DOHH2 (cell line): Measurements from ENCODE around the gene ZNF280C.

ENCODE experiments used
- H3F3A ChIP-seq: fragments of 200-600 bp; sonication (generic), shearing (Covaris generic); 2 replicates; pipeline ENCODE4 v1.6.0; 2016; ENCODE audit warnings: antibody characterized with exemption, mild to moderate bottlenecking; ENCODE audit not compliant: control insufficient read depth, insufficient read depth
- H3K27ac ChIP-seq: fragments of 200-600 bp; sonication (generic); 2 replicates; pipeline ENCODE4 v1.5.1; 2014; ENCODE audit warnings: low read depth, mild to moderate bottlenecking, low read length, moderate library complexity
- H3K27me3 ChIP-seq: fragments of 200-600 bp; sonication (generic); 2 replicates; pipeline ENCODE4 v1.6.1; 2014; ENCODE audit warnings: mild to moderate bottlenecking, low read length, mixed read lengths; ENCODE audit not compliant: control insufficient read depth
- H3K36me3 ChIP-seq: fragments of 200-600 bp; sonication (generic); 2 replicates; pipeline ENCODE4 v1.6.1; 2014; ENCODE audit warnings: mild to moderate bottlenecking, low read length, moderate library complexity, mixed read lengths; ENCODE audit not compliant: control insufficient read depth
- H3K4me1 ChIP-seq: fragments of 200-600 bp; sonication (generic); 2 replicates; pipeline ENCODE4 v1.6.1; 2014; ENCODE audit warnings: mild to moderate bottlenecking, low read length, mixed read lengths; ENCODE audit not compliant: control insufficient read depth
- H3K4me2 ChIP-seq: fragments of 200-600 bp; sonication (generic); 2 replicates; pipeline ENCODE4 v1.6.0; 2014; ENCODE audit warnings: mild to moderate bottlenecking, low read length, moderate library complexity
- H3K4me3 ChIP-seq: fragments of 200-600 bp; sonication (generic); 2 replicates; pipeline ENCODE4 v1.5.1; 2014; ENCODE audit warnings: mild to moderate bottlenecking, low read length, mixed read lengths
- H3K79me2 ChIP-seq: fragments of 200-600 bp; sonication (generic); 2 replicates; pipeline ENCODE4 v1.6.1; 2014; ENCODE audit warnings: mild to moderate bottlenecking, low read length, mixed read lengths; ENCODE audit not compliant: control insufficient read depth
- H3K9me2 ChIP-seq: fragments of 200-600 bp; sonication (generic); replicated peaks from 2 replicates; pipeline ENCODE4 v1.6.1; 2014; ENCODE audit warnings: mild to moderate bottlenecking, low read length, mixed read lengths; ENCODE audit not compliant: control insufficient read depth
- H3K9me3 ChIP-seq: fragments of 200-600 bp; sonication (generic); 2 replicates; pipeline ENCODE4 v1.6.1; 2014; ENCODE audit warnings: antibody characterized with exemption, low read length, mixed read lengths; ENCODE audit not compliant: control insufficient read depth, insufficient read depth
- H4K20me1 ChIP-seq: fragments of 200-600 bp; sonication (generic); 2 replicates; pipeline ENCODE4 v1.6.0; 2014; ENCODE audit warnings: low read depth, mild to moderate bottlenecking, antibody characterized with exemption, low read length, moderate library complexity; ENCODE audit not compliant: control insufficient read depth, insufficient read depth
- EZH2phosphoT487 ChIP-seq: fragments of 200-600 bp; sonication (generic); IDR thresholded peaks from 2 replicates; pipeline ENCODE4 v1.6.1; 2017; ENCODE audit warnings: borderline replicate concordance, mild to moderate bottlenecking, antibody characterized with exemption, low read length, moderate library complexity, mixed read lengths
- TF ChIP-seq, protein P1 (sequence below): fragments of 200-600 bp; sonication (generic); IDR thresholded peaks from one replicate; pipeline ENCODE4 v1.5.1; 2014; ENCODE audit warnings: antibody characterized with exemption, mild to moderate bottlenecking, low read depth, low read length; ENCODE audit not compliant: poor library complexity, severe bottlenecking

ZNF280C gene

DNA sequence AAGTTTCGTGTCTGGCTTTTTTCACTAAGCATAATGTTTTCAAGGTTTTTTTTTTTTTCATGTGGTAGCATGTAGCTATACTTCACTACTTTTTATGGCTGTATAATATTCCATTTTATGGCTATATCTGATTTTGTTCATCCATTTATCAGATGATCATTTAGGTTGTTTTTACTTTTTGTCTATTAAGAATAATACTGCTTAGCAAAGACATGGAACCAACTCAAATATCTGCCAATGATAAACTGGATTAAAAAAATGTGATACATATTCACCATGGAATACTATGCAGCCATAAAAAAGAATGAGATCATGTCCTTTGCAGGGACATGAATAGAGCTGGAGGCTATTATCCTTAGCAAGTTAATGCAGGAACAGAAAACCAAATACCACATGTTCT lies 32.7 kb upstream of the ZNF280C start:
- no peaks in the 10 kb centered on the region for H3K9me3 ChIP-seq
- no peaks in the 10 kb centered on the region; the same call in 1 of the 2 replicates for H3K27me3 ChIP-seq
- H3K4me1 ChIP-seq = no peaks in the 10 kb centered on the region
- no peak overlapping the region for H3K4me2 ChIP-seq
- H3K9me2 ChIP-seq = no peaks in the 10 kb centered on the region
- no peak overlapping the region for H3K4me3 ChIP-seq
- H3K27ac ChIP-seq = no peak overlapping the region
- no peaks in the 10 kb centered on the region for H3K36me3 ChIP-seq
- H3K79me2 ChIP-seq = no peaks in the 10 kb centered on the region
- no peaks in the 10 kb centered on the region for H4K20me1 ChIP-seq
- no peaks in the 10 kb centered on the region for H3F3A ChIP-seq
- no peak for TF ChIP-seq EZH2phosphoT487
- TF ChIP-seq, protein P1, sequence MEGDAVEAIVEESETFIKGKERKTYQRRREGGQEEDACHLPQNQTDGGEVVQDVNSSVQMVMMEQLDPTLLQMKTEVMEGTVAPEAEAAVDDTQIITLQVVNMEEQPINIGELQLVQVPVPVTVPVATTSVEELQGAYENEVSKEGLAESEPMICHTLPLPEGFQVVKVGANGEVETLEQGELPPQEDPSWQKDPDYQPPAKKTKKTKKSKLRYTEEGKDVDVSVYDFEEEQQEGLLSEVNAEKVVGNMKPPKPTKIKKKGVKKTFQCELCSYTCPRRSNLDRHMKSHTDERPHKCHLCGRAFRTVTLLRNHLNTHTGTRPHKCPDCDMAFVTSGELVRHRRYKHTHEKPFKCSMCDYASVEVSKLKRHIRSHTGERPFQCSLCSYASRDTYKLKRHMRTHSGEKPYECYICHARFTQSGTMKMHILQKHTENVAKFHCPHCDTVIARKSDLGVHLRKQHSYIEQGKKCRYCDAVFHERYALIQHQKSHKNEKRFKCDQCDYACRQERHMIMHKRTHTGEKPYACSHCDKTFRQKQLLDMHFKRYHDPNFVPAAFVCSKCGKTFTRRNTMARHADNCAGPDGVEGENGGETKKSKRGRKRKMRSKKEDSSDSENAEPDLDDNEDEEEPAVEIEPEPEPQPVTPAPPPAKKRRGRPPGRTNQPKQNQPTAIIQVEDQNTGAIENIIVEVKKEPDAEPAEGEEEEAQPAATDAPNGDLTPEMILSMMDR = no peak

DNA sequence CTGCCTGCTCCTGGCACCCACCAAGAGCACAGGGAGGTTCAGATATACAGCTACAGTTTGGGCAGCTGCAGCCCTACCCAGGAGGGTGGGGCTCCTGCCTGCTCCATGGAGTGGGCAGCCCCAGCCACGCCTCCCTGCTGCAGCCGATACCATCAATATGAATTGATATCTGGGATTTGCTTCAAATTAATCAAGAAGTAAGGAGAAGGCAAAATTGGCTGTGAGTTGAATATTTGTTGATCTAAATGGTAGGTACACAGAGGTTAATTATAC lies 31.2 kb upstream of the ZNF280C start:
- H3K79me2 ChIP-seq = no peaks in the 10 kb centered on the region
- no peaks in the 10 kb centered on the region for H3K9me3 ChIP-seq
- H3K4me2 ChIP-seq = no peak overlapping the region
- H3K4me1 ChIP-seq = no peaks in the 10 kb centered on the region
- no peak overlapping the region for H3K27ac ChIP-seq
- no peak for TF ChIP-seq EZH2phosphoT487
- TF ChIP-seq, protein P1 = no peak
- H3K27me3 ChIP-seq = no peaks in the 10 kb centered on the region; the same call in 1 of the 2 replicates
- H3K36me3 ChIP-seq = no peaks in the 10 kb centered on the region
- H4K20me1 ChIP-seq = no peaks in the 10 kb centered on the region
- no peak overlapping the region for H3K4me3 ChIP-seq
- no peaks in the 10 kb centered on the region for H3F3A ChIP-seq
- no peaks in the 10 kb centered on the region for H3K9me2 ChIP-seq

DNA sequence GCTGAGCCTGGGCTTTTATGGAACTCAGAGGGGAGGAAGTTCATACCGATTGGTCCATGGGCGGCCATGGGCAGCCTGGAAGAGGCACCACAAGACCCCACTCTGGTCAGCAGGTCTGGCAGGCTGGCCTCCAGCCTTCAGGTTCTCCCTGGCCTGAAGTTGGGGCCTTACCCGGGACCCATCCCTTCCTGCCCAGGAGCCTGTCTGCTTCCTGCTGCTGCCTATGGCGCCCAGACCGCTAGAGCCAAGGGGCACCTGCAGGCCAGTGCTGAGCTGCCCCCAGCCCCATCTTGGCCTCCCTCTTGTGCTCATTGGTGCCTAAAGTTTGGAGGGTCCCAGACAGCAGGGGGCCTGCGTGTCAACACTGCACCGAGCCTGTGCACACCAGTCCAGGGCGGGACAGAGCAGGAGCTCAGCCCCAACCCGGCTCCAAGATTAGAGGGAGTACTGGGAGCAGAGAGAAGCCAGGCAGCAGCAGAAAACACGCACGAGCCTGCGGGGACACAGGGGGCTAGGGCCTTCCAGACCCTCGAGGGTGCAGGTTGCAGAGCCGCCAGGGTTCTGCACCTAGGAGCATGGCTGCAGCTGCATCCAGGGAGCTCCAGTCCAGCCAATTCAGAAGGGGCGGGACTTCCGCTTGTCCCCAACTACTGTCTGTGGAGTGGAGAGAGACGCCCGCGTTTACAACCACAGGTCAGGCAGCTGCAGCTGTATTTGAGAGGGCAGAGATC lies 30.7 kb upstream of the ZNF280C start:
- Histone ChIP-seq H3F3A (no peaks in the 10 kb centered on the region), H3K9me3 (no peaks in the 10 kb centered on the region), H3K27ac (no peak overlapping the region), H3K79me2 (no peaks in the 10 kb centered on the region), H3K9me2 (no peaks in the 10 kb centered on the region), H3K27me3 (no peaks in the 10 kb centered on the region; the same call in 1 of the 2 replicates), H3K4me1 (no peaks in the 10 kb centered on the region), H3K4me2 (no peak overlapping the region), H4K20me1 (no peaks in the 10 kb centered on the region), H3K4me3 (no peak overlapping the region), H3K36me3 (no peaks in the 10 kb centered on the region)
- TF ChIP-seq, protein P1 = no peak
- no peak for TF ChIP-seq EZH2phosphoT487
